K562 (cell line): Measurements from ENCODE around the gene HPSE2. TPM values are rescaled to one million over a fixed set of nuclear protein-coding genes. Genes with fewer than 3 reads are reported as not detected.

ENCODE experiments used
- ATAC-seq: fragments of 200-7000 bp; cut with Tn5 transposase; 3 replicates; pipeline ENCODE4 v1.9.1; 2020; ENCODE audit warnings: moderate library complexity
- BruUV-seq: library from RNA; stranded (reverse); fragments of 400-500 nt; replicated peaks from 2 replicates; lab custom pipeline; 2021; lab: Mats Ljungman, UMichigan
- CTCF ChIA-PET: fragments of 300-600 bp; formaldehyde crosslinking; extraction: SDS; loops from one replicate; lab custom pipeline; 2021; ENCODE audit warnings: low intra/inter-chr PET ratio; lab: Yijun Ruan, JAX
- POLR2A ChIA-PET: fragments of 300-600, 350-650 bp; sonication (Branson Sonifier 250); formaldehyde crosslinking; extraction: SDS; loops from one replicate; lab custom pipeline; 2021; ENCODE audit warnings: antibody characterized with exemption, inconsistent platforms; lab: Yijun Ruan, JAX
- DNase-seq, 4 experiments: peaks; one replicate each; pipeline versions ENCODE4 v3.0.0 to v3.0.0-alpha.2; 2011 to 2018; ENCODE audit warnings: low spot score in 3 of 4, mixed read lengths in 3 of 4; ENCODE audit errors: extremely low read depth in 1 of 4
- FAIRE-seq: peaks from 2 replicates; lab custom pipeline; 2011; peaks lifted over from hg19 to GRCh38; lab: Jason Lieb, UNC
- H2AFZ ChIP-seq: 2 replicates; pipeline ENCODE4 v1.6.0; 2011; ENCODE audit warnings: low read depth, low read length, control low read depth, inconsistent platforms
- H3K27ac ChIP-seq: fragments of 200-600 bp; 3 replicates; pipeline ENCODE4 v1.8.0; 2011; ENCODE audit warnings: low read depth, mild to moderate bottlenecking, control low read depth, inconsistent platforms, low read length, moderate library complexity, mixed read lengths; ENCODE audit errors: extremely low read depth
- H3K27me3 ChIP-seq, 2 experiments: fragments of 300-600 bp in 1 of 2; 2 replicates in 1 of 2; 3 replicates in 1 of 2; pipeline versions ENCODE4 v1.6.0 to v1.8.0; 2011; ENCODE audit warnings: inconsistent platforms in 2 of 2, low read length in 2 of 2, mild to moderate bottlenecking in 1 of 2, mixed read lengths in 1 of 2, moderate library complexity in 1 of 2; ENCODE audit not compliant: control insufficient read depth in 2 of 2, insufficient read depth in 2 of 2
- H3K36me3 ChIP-seq: fragments of 300-600 bp; 3 replicates; pipeline ENCODE4 v1.8.0; 2011; ENCODE audit warnings: mild to moderate bottlenecking, low read length, inconsistent platforms; ENCODE audit not compliant: control insufficient read depth, insufficient read depth
- H3K4me1 ChIP-seq, 2 experiments: fragments of 200-600 bp in 1 of 2; replicated peaks in 1 of 2; 2 replicates in 1 of 2; 3 replicates in 1 of 2; pipeline versions ENCODE4 v1.5.1 to v1.8.0; 2011; ENCODE audit warnings: inconsistent platforms in 2 of 2, low read length in 2 of 2, mild to moderate bottlenecking in 1 of 2, mixed read lengths in 1 of 2, moderate library complexity in 1 of 2; ENCODE audit not compliant: control insufficient read depth in 2 of 2, insufficient read depth in 2 of 2
- H3K4me2 ChIP-seq: 2 replicates; pipeline ENCODE4 v1.6.1; 2011; ENCODE audit warnings: low read length, control low read depth, inconsistent platforms, mixed read lengths; ENCODE audit not compliant: insufficient read depth
- H3K4me3 ChIP-seq: fragments of 200-600 bp; sonication (generic), shearing (Covaris generic); 2 replicates; pipeline ENCODE4 v1.5.1; 2016; ENCODE audit warnings: control low read depth, inconsistent platforms
- H3K79me2 ChIP-seq: fragments of 200-600 bp; 3 replicates; pipeline ENCODE4 v1.8.0; 2011; ENCODE audit warnings: low read length, inconsistent platforms; ENCODE audit not compliant: control insufficient read depth, insufficient read depth
- H3K9ac ChIP-seq, 2 experiments: 2 replicates each; pipeline versions ENCODE4 v1.6.0 to v1.6.1; 2011; ENCODE audit warnings: low read depth in 2 of 2, low read length in 2 of 2, control low read depth in 1 of 2, inconsistent platforms in 1 of 2, mild to moderate bottlenecking in 1 of 2, mixed read lengths in 1 of 2; ENCODE audit not compliant: insufficient read depth in 1 of 2
- H3K9me1 ChIP-seq: one replicate; pipeline ENCODE4 v1.6.0; 2011; ENCODE audit warnings: inconsistent platforms, mild to moderate bottlenecking, low read length, moderate library complexity; ENCODE audit not compliant: control insufficient read depth, insufficient read depth
- H3K9me3 ChIP-seq: replicated peaks from 2 replicates; pipeline ENCODE4 v1.5.1; 2011; ENCODE audit warnings: low read depth, low read length, inconsistent platforms; ENCODE audit not compliant: control insufficient read depth, insufficient read depth
- H4K20me1 ChIP-seq: replicated peaks from 2 replicates; pipeline ENCODE4 v1.6.1; 2011; ENCODE audit warnings: low read length, inconsistent platforms, mixed read lengths; ENCODE audit not compliant: control insufficient read depth, insufficient read depth
- ZNF79 ChIP-seq: fragments of 250-450 bp; sonication (Bioruptor Pico); IDR thresholded peaks from 2 replicates; pipeline ENCODE4 v1.4.0; 2020; ENCODE audit warnings: low read depth, mild to moderate bottlenecking, moderate library complexity
- WGBS: fragments of 100-300 bp; shearing (Covaris generic); methylation state at CpG from one replicate; pipeline ENCODE4 v1.1.6; 2016; ENCODE audit warnings: low coverage, mixed read lengths; ENCODE audit not compliant: insufficient coverage; ENCODE audit errors: missing lambda C conversion rate; 5-methylcytosine and 5-hydroxymethylcytosine counted together
- in situ Hi-C: fragments of 300-500 bp; cut with MboI; formaldehyde crosslinking; loops from 4 replicates; pipeline ENCODE4 v1.15.0; 2018; ENCODE audit warnings: inconsistent platforms, mixed read lengths
- intact Hi-C: fragments of 100-400 bp; cut with micrococcal nuclease; formaldehyde crosslinking; loops from 2 replicates; pipeline ENCODE4 v1.14.2; 2022
- polyA plus RNA-seq, 8 experiments: library from polyadenylated mRNA; depleted of rRNA in 4 of 8; stranded (reverse) in 5 of 8; unstranded in 3 of 8; fragments of >200 nt; fragmentation: Nextera tagmentation in 2 of 8; fragmentation: Illumina TruSeq in 1 of 8; extraction: Ambion mirVana in 2 of 8; extraction: Trizol in 1 of 8; gene quantifications; 2 replicates each; pipeline versions ENCODE4 v1.2.1 to v1.2.3, GENCODE V29; 2011 to 2014; ENCODE audit warnings: inconsistent platforms in 1 of 8, missing spikeins in 1 of 8
- total RNA-seq, 7 experiments: library from RNA; depleted of rRNA in 6 of 7; stranded (reverse); fragments of >200 nt in 6 of 7; fragmentation: Illumina TruSeq in 2 of 7; extraction: Trizol in 2 of 7; gene quantifications; 2 replicates each; pipeline versions ENCODE4 v1.2.1 to v1.2.3, GENCODE V29; 2011 to 2021; ENCODE audit warnings: low replicate concordance in 1 of 7
- TF ChIP-seq, protein P1 (sequence below), 2 experiments: fragments of 150-350 bp in 1 of 2; IDR thresholded peaks; 2 replicates each; pipeline ENCODE4 v1.6.1; 2012 to 2016; ENCODE audit warnings: low read depth in 2 of 2, low read length in 2 of 2, mild to moderate bottlenecking in 1 of 2, moderate library complexity in 1 of 2

Gene HPSE2
- total and polyA plus RNA-seq, 9 of the 15 experiments (the other 6 are each of a cell fraction or from before 2014, with no cell fraction given): 0.03 to 0.10 (median 0.04) TPM; not detected in 2

DNA sequence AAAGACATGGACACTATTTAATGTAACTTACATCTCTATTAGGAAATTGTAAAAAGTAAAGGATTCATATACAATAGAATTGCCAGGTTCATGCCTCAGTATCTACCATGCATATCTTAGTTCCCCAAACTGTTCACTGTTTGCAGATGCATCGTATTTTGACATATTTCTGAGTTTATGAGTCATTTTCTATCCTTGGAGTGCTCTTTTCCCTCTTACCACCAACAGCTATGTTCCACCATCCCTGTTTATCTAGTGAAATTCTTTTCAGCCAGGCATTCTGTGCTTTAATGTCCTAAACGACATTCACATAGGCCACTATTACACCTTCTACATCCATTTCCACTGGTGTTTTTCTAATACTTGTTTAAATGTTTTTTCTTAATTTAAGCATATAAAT, 649.6 kb downstream of the HPSE2 start:
- no TSS peak for BruUV-seq
- POLR2A ChIA-PET: no interaction called here
- in situ Hi-C loops: no loop called here
- ATAC-seq: no peak
- intact Hi-C loops: no loop called here
- 0% methylated on average over 2 of the region's 2 CpGs for WGBS
- TF ChIP-seq, protein P1, sequence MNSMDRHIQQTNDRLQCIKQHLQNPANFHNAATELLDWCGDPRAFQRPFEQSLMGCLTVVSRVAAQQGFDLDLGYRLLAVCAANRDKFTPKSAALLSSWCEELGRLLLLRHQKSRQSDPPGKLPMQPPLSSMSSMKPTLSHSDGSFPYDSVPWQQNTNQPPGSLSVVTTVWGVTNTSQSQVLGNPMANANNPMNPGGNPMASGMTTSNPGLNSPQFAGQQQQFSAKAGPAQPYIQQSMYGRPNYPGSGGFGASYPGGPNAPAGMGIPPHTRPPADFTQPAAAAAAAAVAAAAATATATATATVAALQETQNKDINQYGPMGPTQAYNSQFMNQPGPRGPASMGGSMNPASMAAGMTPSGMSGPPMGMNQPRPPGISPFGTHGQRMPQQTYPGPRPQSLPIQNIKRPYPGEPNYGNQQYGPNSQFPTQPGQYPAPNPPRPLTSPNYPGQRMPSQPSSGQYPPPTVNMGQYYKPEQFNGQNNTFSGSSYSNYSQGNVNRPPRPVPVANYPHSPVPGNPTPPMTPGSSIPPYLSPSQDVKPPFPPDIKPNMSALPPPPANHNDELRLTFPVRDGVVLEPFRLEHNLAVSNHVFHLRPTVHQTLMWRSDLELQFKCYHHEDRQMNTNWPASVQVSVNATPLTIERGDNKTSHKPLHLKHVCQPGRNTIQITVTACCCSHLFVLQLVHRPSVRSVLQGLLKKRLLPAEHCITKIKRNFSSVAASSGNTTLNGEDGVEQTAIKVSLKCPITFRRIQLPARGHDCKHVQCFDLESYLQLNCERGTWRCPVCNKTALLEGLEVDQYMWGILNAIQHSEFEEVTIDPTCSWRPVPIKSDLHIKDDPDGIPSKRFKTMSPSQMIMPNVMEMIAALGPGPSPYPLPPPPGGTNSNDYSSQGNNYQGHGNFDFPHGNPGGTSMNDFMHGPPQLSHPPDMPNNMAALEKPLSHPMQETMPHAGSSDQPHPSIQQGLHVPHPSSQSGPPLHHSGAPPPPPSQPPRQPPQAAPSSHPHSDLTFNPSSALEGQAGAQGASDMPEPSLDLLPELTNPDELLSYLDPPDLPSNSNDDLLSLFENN (IDR thresholded peaks at IDR 0.05; ENCODE audit: low read depth in 2 of 2, low read length in 2 of 2): no peak
- no peak for TF ChIP-seq ZNF79
- TF ChIP-seq, all 486 proteins: peak for 0
- H3K4me2 ChIP-seq: no peak overlapping the region
- H3K79me2 ChIP-seq: no peaks in the 10 kb centered on the region
- CTCF ChIA-PET: no interaction called here
- no peak overlapping the region for H3K9ac ChIP-seq
- no peaks in the 10 kb centered on the region for H3K36me3 ChIP-seq
- DNase-seq (no peak), FAIRE-seq (no peak)
- no peaks in the 10 kb centered on the region for H3K4me1 ChIP-seq
- H2AFZ ChIP-seq: no peak overlapping the region
- peaks cover 0 to 4% of the 10 kb centered on the region in 2 experiments; a peak in 1 of 5 replicates for H3K27me3 ChIP-seq
- no peaks in the 10 kb centered on the region; the same call in 1 of the 2 replicates for H4K20me1 ChIP-seq
- no peak overlapping the region for H3K4me3 ChIP-seq
- H3K9me3 ChIP-seq: no peaks in the 10 kb centered on the region
- H3K9me1 ChIP-seq: no peaks in the 10 kb centered on the region
- H3K27ac ChIP-seq: no peak overlapping the region
